Type B pancreatic cell (in vitro differentiated cells): Measurements from ENCODE around the gene C5orf15. TPM values are rescaled to one million over a fixed set of nuclear protein-coding genes. Genes with fewer than 3 reads are reported as not detected.
"Not testable (repeated sequence)": the region's sequence is repeated elsewhere in the genome, so short reads cannot be mapped to it uniquely, and the experiment has no call there.

Experiments used
- DNase-seq: peaks from one replicate; pipeline ENCODE4 v3.0.0; 2021; ENCODE audit warnings: mixed read lengths; ENCODE audit not compliant: unreplicated experiment; ENCODE audit errors: extremely low spot score
- H3K27ac Mint-ChIP-seq: 2 replicates; pipeline ENCODE4 v1.8.0; 2021; ENCODE audit warnings: mild to moderate bottlenecking, mixed read lengths
- H3K27me3 Mint-ChIP-seq: 2 replicates; pipeline ENCODE4 v1.8.0; 2021; ENCODE audit warnings: mixed read lengths
- H3K36me3 Mint-ChIP-seq: 2 replicates; pipeline ENCODE4 v1.8.0; 2021; ENCODE audit warnings: mixed read lengths
- H3K4me1 Mint-ChIP-seq: one replicate; pipeline ENCODE4 v1.8.0; 2021; ENCODE audit warnings: mixed read lengths; ENCODE audit not compliant: unreplicated experiment
- H3K4me3 Mint-ChIP-seq: 2 replicates; pipeline ENCODE4 v1.8.0; 2021; ENCODE audit warnings: mild to moderate bottlenecking, mixed read lengths
- H3K9me3 Mint-ChIP-seq: 2 replicates; pipeline ENCODE4 v1.8.0; 2021; ENCODE audit warnings: mixed read lengths
- total RNA-seq: library from RNA; stranded (reverse); gene quantifications from 2 replicates; pipeline ENCODE4 v1.2.1, GENCODE V29; 2021; ENCODE audit warnings: low replicate concordance
- TF ChIP-seq, protein P1 (sequence below): fragments of 200-600 bp; sonication (generic); conservative IDR thresholded peaks from 2 replicates; pipeline ENCODE4 v1.5.0; 2021; ENCODE audit warnings: antibody characterized with exemption, mild to moderate bottlenecking

C5orf15 gene
- total RNA-seq, 1 donor from 2014 or later = 47.2 TPM

DNA sequence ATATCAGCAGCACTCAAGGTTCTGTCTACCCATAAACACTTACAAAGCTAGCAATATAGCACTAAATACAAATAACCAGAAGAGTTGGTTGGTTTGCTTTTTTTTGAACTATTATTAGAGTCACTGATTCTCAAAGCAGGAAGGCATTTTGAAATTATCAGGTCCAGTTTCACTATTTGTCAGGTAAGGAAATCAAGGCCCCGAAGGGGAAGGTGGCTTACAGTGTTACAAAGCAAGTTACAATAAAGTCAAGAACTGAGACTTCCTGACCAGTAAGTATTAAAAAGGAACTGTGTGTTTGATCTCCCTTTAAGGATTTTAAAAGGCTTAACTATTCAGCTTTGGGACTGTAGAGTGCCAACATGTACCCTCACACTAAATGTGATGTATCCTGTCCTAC lies 10.8 kb downstream of the C5orf15 start:
- H3K4me3 Mint-ChIP-seq = no peak overlapping the region
- H3K36me3 Mint-ChIP-seq = peaks cover 17% of the 10 kb centered on the region
- H3K27me3 Mint-ChIP-seq = no peaks in the 10 kb centered on the region
- H3K9me3 Mint-ChIP-seq = no peaks in the 10 kb centered on the region
- H3K27ac Mint-ChIP-seq = no peak overlapping the region
- H3K4me1 Mint-ChIP-seq = peaks cover 16% of the 10 kb centered on the region
- DNase-seq = no peak
- TF ChIP-seq, protein P1, sequence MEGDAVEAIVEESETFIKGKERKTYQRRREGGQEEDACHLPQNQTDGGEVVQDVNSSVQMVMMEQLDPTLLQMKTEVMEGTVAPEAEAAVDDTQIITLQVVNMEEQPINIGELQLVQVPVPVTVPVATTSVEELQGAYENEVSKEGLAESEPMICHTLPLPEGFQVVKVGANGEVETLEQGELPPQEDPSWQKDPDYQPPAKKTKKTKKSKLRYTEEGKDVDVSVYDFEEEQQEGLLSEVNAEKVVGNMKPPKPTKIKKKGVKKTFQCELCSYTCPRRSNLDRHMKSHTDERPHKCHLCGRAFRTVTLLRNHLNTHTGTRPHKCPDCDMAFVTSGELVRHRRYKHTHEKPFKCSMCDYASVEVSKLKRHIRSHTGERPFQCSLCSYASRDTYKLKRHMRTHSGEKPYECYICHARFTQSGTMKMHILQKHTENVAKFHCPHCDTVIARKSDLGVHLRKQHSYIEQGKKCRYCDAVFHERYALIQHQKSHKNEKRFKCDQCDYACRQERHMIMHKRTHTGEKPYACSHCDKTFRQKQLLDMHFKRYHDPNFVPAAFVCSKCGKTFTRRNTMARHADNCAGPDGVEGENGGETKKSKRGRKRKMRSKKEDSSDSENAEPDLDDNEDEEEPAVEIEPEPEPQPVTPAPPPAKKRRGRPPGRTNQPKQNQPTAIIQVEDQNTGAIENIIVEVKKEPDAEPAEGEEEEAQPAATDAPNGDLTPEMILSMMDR = no peak

GRCh38 chr5:133957080-133957479 lies 11.3 kb downstream of the C5orf15 start:
- H3K27ac Mint-ChIP-seq = no peak overlapping the region
- no peaks in the 10 kb centered on the region for H3K9me3 Mint-ChIP-seq
- no peak for DNase-seq
- H3K27me3 Mint-ChIP-seq = no peaks in the 10 kb centered on the region
- no peak overlapping the region for H3K4me3 Mint-ChIP-seq
- TF ChIP-seq, protein P1 = no peak
- H3K4me1 Mint-ChIP-seq = peaks cover 11% of the 10 kb centered on the region
- H3K36me3 Mint-ChIP-seq = peaks cover 17% of the 10 kb centered on the region

GRCh38 chr5:133956196-133956595 lies 12.2 kb downstream of the C5orf15 start:
- Mint-ChIP-seq H3K4me1 (peaks cover 11% of the 10 kb centered on the region), H3K36me3 (peaks cover 17% of the 10 kb centered on the region)
- H3K27me3 Mint-ChIP-seq, H3K9me3 Mint-ChIP-seq, H3K27ac Mint-ChIP-seq, H3K4me3 Mint-ChIP-seq, DNase-seq: not testable (repeated sequence)

DNA sequence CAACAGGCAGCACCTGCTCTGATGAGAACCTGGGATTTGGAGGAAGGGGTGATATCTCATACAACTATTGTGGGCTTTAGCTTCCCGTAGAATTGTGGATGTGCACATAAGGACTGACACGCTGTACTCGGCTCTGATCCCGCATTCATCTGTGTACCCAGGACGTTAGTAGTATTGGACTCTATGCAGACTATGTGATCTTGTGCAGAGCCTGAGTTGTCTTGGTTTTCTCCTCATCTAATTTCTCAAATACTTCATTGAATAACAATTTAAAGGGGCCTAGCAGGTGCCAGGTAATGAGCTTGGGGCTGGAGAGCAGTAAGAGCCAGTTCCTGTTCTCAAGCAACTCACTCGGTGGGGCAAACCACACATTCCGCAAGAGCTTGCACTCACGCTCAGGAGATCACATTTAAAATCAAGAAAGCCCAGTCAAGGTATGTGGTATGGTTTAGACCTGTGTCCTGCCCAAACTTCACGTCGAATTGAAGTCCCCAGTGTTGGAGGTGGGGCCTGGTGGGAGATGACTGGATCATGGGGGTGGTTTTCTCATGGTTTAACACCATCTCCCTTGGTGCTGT lies 14.8 kb downstream of the C5orf15 start:
- Mint-ChIP-seq H3K9me3 (no peaks in the 10 kb centered on the region), H3K27ac (no peak overlapping the region), H3K27me3 (no peaks in the 10 kb centered on the region), H3K4me3 (no peak overlapping the region), H3K36me3 (peaks cover 9% of the 10 kb centered on the region), H3K4me1 (peaks cover 11% of the 10 kb centered on the region)
- DNase-seq = no peak
- TF ChIP-seq, protein P1 = no peak

DNA sequence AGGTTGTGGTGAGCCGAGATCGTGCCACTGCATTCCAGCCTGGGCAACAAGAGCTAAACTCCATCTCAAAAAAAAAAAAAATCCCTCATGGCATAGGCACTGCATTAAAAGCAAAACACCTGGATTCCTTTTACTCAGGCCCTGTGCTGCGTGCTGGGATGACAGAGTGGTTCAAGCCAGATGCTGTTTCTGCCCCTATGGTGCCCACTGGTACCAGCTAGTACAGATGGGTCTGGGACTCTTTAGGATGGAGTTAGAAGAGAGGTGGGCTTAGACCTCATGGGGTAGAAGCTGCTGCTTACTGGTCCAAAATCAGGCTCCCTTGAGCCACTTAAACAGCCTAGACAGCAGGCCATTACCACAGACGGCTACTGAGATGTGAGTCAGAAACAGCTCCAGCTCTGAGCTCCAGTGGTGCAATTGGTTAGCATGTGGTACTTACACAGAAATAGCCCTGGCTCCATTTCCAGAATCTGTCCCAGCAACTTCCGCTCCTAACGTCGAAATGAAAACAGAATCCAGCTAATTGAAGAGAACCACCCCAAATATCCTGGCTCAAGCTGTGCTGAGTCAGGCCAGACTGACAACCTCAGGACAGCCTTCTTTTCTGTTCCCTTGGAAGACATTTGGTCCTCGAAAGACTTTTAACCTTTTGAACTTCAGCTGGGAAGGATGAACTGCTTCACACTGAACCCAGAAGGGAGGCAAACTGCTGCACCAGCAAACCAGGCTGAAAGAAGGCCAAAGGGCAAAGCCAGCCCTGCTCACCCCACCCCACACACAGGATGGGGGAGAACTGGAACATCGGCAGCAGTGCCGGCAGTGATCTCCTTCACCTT lies 15.5 kb downstream of the C5orf15 start:
- no peak for DNase-seq
- Mint-ChIP-seq H3K9me3 (no peaks in the 10 kb centered on the region), H3K36me3 (peaks cover 9% of the 10 kb centered on the region), H3K4me1 (peaks cover 11% of the 10 kb centered on the region), H3K4me3 (no peak overlapping the region), H3K27me3 (no peaks in the 10 kb centered on the region), H3K27ac (no peak overlapping the region)
- TF ChIP-seq, protein P1 = no peak
